Measurements from ENCODE around the gene LRRC74B. TPM values are rescaled to one million over a fixed set of nuclear protein-coding genes. Genes with fewer than 3 reads are reported as not detected.
A peak's percentile ranks its signal among the peaks of the same experiment; 100 is the strongest.

Gene LRRC74B
- total RNA-seq (not detected), polyA plus RNA-seq (not detected)

DNA sequence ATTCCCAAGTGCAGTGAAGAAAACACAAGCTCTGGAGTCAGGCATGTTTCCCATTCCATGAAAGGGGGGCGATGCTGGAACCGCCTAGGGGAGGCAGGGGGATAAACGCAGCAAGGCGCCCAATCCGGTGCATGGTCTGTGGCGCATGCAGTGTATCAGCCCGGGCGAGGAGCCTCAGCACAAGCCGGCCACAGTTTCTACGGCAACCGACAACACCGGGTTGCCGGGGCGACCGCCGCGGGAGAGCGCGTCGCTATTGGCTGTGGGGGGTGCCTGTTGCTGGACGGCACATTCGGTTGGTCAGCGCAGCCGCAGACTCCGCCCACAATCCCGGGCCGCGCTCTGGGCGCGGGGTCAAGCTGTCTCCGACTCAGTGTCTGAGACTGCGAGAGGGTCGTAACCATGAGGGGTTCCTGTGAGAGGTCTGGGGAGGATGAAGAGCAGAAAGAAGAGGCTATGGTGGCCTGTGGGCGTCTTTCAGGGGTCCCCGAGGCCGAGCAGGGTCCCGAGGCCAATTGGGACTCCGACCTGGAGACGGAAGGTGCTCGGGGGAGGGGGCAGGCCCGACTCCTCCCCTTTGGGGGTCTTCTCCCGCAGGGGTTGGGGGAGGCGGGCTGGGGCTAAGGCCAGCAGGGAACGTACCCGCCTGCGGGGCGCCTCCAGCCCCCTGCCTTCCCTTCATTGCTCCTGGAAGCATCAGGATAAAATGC, at the start of gene LRRC74B:
LRRC74B (plus strand) TSS at position 362 of the 710 bp plus-strand sequence; CDS start at position 403, 41 bp downstream.
- Mint-ChIP-seq H3K27me3 (peaks cover 5 to 9% of the 10 kb centered on the region in 2 donors), H3K4me3 (peak within 1 kb of the TSS; percentile 55 to 84 (median 72)), H3K36me3 (no peaks in the 10 kb centered on the region), H3K4me1 (peaks cover 9 to 30% (median 25%) of the 10 kb centered on the region in 4 donors), H3K27ac (peak within 1 kb of the TSS; percentile 70 to 97 (median 92)), H3K9me3 (no peaks in the 10 kb centered on the region)
- intact Hi-C loops (cut with micrococcal nuclease), result no loop called here
- H3K27ac ChIP-seq (ENCODE audit: low read depth, low read length), result no peak within 1 kb of the TSS
- peak; percentile 60 to 76 (median 66) for DNase-seq
- peaks cover 24% of the 10 kb centered on the region for H3K4me1 ChIP-seq (ENCODE audit: insufficient read depth, low read length)
- no peaks in the 10 kb centered on the region for H3K36me3 ChIP-seq (ENCODE audit: insufficient read depth, low read length)
- CTCF ChIA-PET (ENCODE audit: partially characterized antibody), result no interaction called here
- no peaks in the 10 kb centered on the region for H3K9me3 ChIP-seq (ENCODE audit: control insufficient read depth in 1 of 2, low read length in 2 of 2)
- POLR2A ChIA-PET (ENCODE audit: partially characterized antibody), result interaction anchor here (1.1 kb wide), 1 partner anchor 64 kb away, joined by 3 read pairs; no protein-coding TSS in a partner anchor
- no peak within 1 kb of the TSS for H3K4me3 ChIP-seq (ENCODE audit: low read length in 2 of 2)
- no peaks in the 10 kb centered on the region for H3K27me3 ChIP-seq (ENCODE audit: insufficient read depth, low read length)

DNA sequence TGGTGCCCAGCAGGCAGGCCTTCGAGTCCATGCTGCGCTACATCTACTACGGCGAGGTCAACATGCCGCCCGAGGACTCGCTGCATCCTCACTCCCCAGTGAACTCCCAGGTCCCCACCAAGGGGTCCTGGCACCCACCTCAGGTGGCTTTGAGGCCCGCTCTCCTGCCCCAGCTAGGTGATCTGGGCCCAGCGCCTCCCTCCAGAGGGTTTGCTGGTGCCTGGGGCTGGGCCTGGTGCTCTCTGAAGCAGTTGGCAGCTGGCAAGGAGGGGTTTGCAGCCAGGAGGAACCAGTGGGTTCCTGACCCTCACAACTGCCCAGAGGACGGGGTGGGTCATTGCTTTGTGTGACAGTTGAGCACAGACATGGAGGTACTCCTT, 49.7 kb upstream of the LRRC74B start:
- H3K4me1 Mint-ChIP-seq, result peaks cover 3 to 25% (median 10%) of the 10 kb centered on the region in 4 donors
- H3K27ac Mint-ChIP-seq, result peak overlapping the region in 2 of 7 donors; percentile 17 to 52
- no peaks in the 10 kb centered on the region for H3K27me3 Mint-ChIP-seq
- H3K9me3 Mint-ChIP-seq, result no peaks in the 10 kb centered on the region
- H3K36me3 Mint-ChIP-seq, result peaks cover 0 to 34% of the 10 kb centered on the region in 2 donors
- no peak overlapping the region for H3K4me3 Mint-ChIP-seq
- ChIA-PET POLR2A (ENCODE audit: partially characterized antibody) (interaction anchor here (1.1 kb wide), 1 partner anchor 13 kb away, joined by 4 read pairs; the partner anchor contains the start of gene LZTR1), CTCF (ENCODE audit: partially characterized antibody) (no interaction called here)
- no peaks in the 10 kb centered on the region for H3K27me3 ChIP-seq (ENCODE audit: insufficient read depth, low read length)
- H3K36me3 ChIP-seq (ENCODE audit: insufficient read depth, low read length), result peaks cover 40% of the 10 kb centered on the region
- no peak overlapping the region for H3K27ac ChIP-seq (ENCODE audit: low read depth, low read length)
- intact Hi-C loops (cut with micrococcal nuclease), result no loop called here
- no peak for DNase-seq
- H3K4me1 ChIP-seq (ENCODE audit: insufficient read depth, low read length), result peaks cover 15% of the 10 kb centered on the region
- H3K9me3 ChIP-seq (ENCODE audit: control insufficient read depth in 1 of 2, low read length in 2 of 2), result no peaks in the 10 kb centered on the region
- no peak overlapping the region for H3K4me3 ChIP-seq (ENCODE audit: low read length in 2 of 2)

DNA sequence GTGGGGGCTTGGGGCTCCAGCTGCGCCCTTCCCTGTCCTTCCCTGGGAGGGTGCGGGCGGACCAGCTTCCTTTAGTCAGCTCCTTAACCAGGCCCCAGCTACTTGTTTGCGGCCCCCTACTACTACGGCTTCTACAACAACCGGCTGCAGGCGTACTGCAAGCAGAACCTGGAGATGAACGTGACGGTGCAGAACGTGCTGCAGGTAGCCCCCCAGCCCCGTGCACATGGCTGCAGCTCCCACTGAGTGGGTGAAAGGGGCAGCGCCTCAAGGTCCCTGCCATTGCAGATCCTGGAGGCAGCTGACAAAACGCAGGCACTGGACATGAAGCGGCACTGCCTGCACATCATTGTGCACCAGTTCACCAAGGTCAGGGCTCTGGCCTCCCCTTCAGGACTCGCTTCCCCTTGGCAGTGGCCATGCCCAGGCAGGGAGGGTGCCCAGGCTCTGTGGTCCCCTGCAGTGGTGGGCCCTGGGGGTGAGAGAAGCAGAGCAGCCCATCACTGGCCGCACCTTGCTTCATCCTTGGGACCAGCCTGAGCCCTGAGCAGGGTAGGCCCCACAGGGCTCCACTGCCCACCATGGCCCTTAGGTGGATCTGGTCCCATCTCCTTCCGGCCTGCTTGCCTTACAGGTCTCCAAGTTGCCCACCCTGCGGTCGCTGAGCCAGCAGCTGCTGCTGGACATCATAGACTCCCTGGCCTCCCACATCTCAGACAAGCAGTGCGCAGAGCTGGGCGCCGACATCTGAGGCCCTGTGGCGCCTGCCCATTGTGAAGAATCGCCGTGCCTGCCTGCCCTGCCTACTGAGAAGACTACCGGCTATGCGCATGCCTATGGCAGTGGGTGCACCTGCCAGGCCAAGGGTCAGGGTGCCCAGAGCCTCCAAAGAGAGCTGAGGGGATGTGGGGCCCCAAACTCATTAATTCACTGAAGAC, 48.9 kb upstream of the LRRC74B start:
- POLR2A ChIA-PET (ENCODE audit: partially characterized antibody), result interaction anchor here (2.5 kb wide), 1 partner anchor 15 kb away, joined by 11 read pairs; the partner anchor contains the start of gene LZTR1

DNA sequence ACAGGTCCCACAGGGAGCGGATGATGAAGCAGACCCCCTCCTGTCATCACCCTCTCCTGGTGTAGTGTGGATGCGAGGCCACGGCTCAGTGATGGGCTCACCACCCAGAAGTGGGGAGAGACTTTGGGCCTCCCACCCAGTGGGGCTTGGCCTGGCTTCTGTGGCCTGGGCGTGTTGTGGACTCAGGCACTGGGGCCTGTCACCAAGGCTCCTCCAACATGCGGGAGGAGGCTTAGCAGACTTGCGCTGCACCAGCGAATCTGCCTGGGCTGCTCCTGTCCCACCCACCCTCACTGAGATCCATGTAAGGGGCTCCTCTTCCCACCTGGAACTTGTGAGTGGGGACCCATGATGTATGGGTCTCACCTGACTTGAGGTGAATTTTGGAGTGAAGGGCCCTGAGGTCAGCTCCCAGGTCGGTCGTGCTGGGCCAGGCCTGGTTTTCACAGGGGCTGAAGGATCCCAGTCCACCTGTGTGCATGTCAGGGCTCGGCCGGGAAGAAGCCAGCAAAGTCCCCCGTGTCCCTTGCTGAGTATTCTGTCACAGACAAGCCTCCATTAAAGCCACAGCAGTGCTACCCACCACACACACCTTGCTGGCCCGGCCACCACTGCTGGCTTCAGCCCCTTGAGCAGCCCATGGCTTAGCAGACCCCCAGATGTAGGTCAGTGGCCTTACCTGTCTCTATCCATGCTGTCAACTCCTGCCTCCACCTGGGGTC, 48.0 kb upstream of the LRRC74B start:
- ChIA-PET CTCF (ENCODE audit: partially characterized antibody) (no interaction called here), POLR2A (ENCODE audit: partially characterized antibody) (interaction anchor here (2.5 kb wide), 1 partner anchor 16 kb away, joined by 11 read pairs; the partner anchor contains the start of gene LZTR1)
- Histone ChIP-seq H3K27ac (ENCODE audit: low read depth, low read length) (no peak overlapping the region), H3K27me3 (ENCODE audit: insufficient read depth, low read length) (no peaks in the 10 kb centered on the region), H3K9me3 (ENCODE audit: control insufficient read depth in 1 of 2, low read length in 2 of 2) (no peaks in the 10 kb centered on the region), H3K4me3 (ENCODE audit: low read length in 2 of 2) (no peak overlapping the region), H3K4me1 (ENCODE audit: insufficient read depth, low read length) (peaks cover 21% of the 10 kb centered on the region), H3K36me3 (ENCODE audit: insufficient read depth, low read length) (peaks cover 25% of the 10 kb centered on the region)
- intact Hi-C loops (cut with micrococcal nuclease), result no loop called here
- H3K4me1 Mint-ChIP-seq, result peaks cover 9 to 42% (median 16%) of the 10 kb centered on the region in 4 donors
- H3K36me3 Mint-ChIP-seq, result peaks cover 0 to 43% of the 10 kb centered on the region in 2 donors
- H3K9me3 Mint-ChIP-seq, result peaks cover 0 to 3% (median 0%) of the 10 kb centered on the region in 8 donors
- H3K27ac Mint-ChIP-seq, result peak overlapping the region in 3 of 7 donors; percentile 36 to 68 (median 66)
- no peak for DNase-seq
- H3K4me3 Mint-ChIP-seq, result no peak overlapping the region
- H3K27me3 Mint-ChIP-seq, result no peaks in the 10 kb centered on the region

More for the DNA sequence above, 48.9 kb upstream of the LRRC74B start:
- H3K36me3 Mint-ChIP-seq, result peaks cover 0 to 41% of the 10 kb centered on the region in 2 donors
- H3K9me3 ChIP-seq (ENCODE audit: control insufficient read depth in 1 of 2, low read length in 2 of 2), result no peaks in the 10 kb centered on the region
- H3K4me1 ChIP-seq (ENCODE audit: insufficient read depth, low read length), result peaks cover 20% of the 10 kb centered on the region
- DNase-seq, result no peak
- no peak overlapping the region for H3K4me3 ChIP-seq (ENCODE audit: low read length in 2 of 2)
- peaks cover 34% of the 10 kb centered on the region for H3K36me3 ChIP-seq (ENCODE audit: insufficient read depth, low read length)
- no peak overlapping the region for H3K4me3 Mint-ChIP-seq
- H3K27me3 ChIP-seq (ENCODE audit: insufficient read depth, low read length), result no peaks in the 10 kb centered on the region
- CTCF ChIA-PET (ENCODE audit: partially characterized antibody), result no interaction called here
- intact Hi-C loops (cut with micrococcal nuclease), result no loop called here
- no peak overlapping the region for H3K27ac ChIP-seq (ENCODE audit: low read depth, low read length)
- no peaks in the 10 kb centered on the region for H3K27me3 Mint-ChIP-seq
- peaks cover 7 to 34% (median 15%) of the 10 kb centered on the region in 4 donors for H3K4me1 Mint-ChIP-seq
- H3K9me3 Mint-ChIP-seq, result peaks cover 0 to 3% (median 0%) of the 10 kb centered on the region in 8 donors
- peak overlapping the region in 1 of 7 donors; percentile 68 for H3K27ac Mint-ChIP-seq

DNA sequence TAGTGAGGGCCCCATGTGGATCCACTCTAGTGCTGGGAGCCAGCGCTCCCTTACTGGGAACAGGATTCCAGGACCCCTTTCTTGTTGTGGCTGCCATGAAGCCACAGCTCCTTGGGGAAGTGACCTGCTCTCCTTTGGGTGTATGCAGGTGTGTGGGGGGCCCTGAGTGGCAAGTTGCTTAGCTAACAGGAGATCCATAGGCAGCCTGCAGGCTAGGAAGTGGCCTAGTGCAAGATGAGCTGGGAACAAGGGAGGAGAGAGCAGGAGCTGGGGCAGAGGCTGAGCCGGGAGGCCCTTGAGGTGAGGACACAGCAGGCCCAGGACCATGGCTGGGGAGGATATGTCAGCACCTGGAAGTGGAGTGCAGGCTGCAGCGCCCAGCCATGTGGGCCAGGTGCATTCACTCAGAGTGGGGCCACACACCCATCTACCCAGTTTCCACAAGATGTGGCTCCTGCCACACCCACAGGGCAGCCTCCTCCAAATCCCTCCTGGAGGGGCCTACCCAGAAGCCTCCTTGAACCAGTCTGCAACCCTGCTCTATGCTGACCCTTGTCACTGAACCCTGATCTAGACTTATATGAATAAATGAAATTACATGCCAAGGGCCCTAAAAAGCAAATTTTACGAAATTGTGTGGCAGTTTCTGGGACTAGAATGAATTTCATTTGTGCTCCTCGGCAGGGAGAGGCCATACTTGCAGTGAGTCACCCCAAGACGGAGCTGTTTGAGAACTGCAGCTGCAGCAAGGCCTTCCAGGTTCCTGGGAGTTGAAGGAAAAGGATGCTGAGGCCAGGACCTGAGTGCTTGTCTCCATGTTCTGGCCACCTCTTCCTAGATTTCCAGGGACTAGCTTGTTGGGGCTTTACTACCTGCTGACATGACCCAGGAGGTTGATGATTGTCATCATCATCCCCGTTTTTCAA, 47.1 kb upstream of the LRRC74B start:
- Mint-ChIP-seq H3K4me3 (peak overlapping the region in 3 of 8 donors; percentile 12 to 49 (median 13)), H3K4me1 (peaks cover 13 to 52% (median 24%) of the 10 kb centered on the region in 4 donors)
- CTCF ChIA-PET (ENCODE audit: partially characterized antibody), result no interaction called here

More for the DNA sequence above, 47.1 kb upstream of the LRRC74B start:
- peaks cover 0 to 39% of the 10 kb centered on the region in 2 donors for H3K36me3 Mint-ChIP-seq
- H3K9me3 ChIP-seq (ENCODE audit: control insufficient read depth in 1 of 2, low read length in 2 of 2), result no peaks in the 10 kb centered on the region
- peaks cover 0 to 3% (median 0%) of the 10 kb centered on the region in 8 donors for H3K9me3 Mint-ChIP-seq
- H3K27me3 ChIP-seq (ENCODE audit: insufficient read depth, low read length), result no peaks in the 10 kb centered on the region
- H3K27ac Mint-ChIP-seq, result peak overlapping the region in 6 of 7 donors; percentile 32 to 80 (median 58)
- POLR2A ChIA-PET (ENCODE audit: partially characterized antibody), result interaction anchor here (1.2 to 2.5 kb wide), 3 partner anchors 8 to 17 kb away, joined by 4 to 13 read pairs (median 11); partner anchors contain the start of gene LZTR1
- intact Hi-C loops (cut with micrococcal nuclease), result no loop called here
- peaks cover 31% of the 10 kb centered on the region for H3K4me1 ChIP-seq (ENCODE audit: insufficient read depth, low read length)
- no peaks in the 10 kb centered on the region for H3K27me3 Mint-ChIP-seq
- no peak overlapping the region for H3K4me3 ChIP-seq (ENCODE audit: low read length in 2 of 2)
- no peak for DNase-seq
- H3K27ac ChIP-seq (ENCODE audit: low read depth, low read length), result no peak overlapping the region
- H3K36me3 ChIP-seq (ENCODE audit: insufficient read depth, low read length), result peaks cover 24% of the 10 kb centered on the region

Data from CD4-positive, alpha-beta memory T cell (primary cell).